ENCODE results near the gene KDM4C.

KDM4C gene

GRCh38 chr9:7211657-7212056 lies 453.9 kb downstream of the KDM4C start:
- Histone ChIP-seq H3K27me3 (no peaks in the 10 kb centered on the region), H3K27ac (no peak overlapping the region), H3K4me3 (no peak overlapping the region), H3K36me3 (no peaks in the 10 kb centered on the region), H3K9me3 (no peaks in the 10 kb centered on the region), H3K4me1 (no peaks in the 10 kb centered on the region)
- DNase-seq, result no peak
- TF ChIP-seq, protein P1, sequence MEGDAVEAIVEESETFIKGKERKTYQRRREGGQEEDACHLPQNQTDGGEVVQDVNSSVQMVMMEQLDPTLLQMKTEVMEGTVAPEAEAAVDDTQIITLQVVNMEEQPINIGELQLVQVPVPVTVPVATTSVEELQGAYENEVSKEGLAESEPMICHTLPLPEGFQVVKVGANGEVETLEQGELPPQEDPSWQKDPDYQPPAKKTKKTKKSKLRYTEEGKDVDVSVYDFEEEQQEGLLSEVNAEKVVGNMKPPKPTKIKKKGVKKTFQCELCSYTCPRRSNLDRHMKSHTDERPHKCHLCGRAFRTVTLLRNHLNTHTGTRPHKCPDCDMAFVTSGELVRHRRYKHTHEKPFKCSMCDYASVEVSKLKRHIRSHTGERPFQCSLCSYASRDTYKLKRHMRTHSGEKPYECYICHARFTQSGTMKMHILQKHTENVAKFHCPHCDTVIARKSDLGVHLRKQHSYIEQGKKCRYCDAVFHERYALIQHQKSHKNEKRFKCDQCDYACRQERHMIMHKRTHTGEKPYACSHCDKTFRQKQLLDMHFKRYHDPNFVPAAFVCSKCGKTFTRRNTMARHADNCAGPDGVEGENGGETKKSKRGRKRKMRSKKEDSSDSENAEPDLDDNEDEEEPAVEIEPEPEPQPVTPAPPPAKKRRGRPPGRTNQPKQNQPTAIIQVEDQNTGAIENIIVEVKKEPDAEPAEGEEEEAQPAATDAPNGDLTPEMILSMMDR (IDR thresholded peaks at IDR 0.05), result no peak
- intact Hi-C loops (cut with DNase I; ENCODE audit: low total_unique reads), result no loop called here

- intact Hi-C loops (cut with DNase I; ENCODE audit: low total_unique reads), result no loop called here
- no peaks in the 10 kb centered on the region for H3K27me3 ChIP-seq
- no peak overlapping the region for H3K4me3 ChIP-seq
- TF ChIP-seq, protein P1 (IDR thresholded peaks at IDR 0.05), result no peak
- no peak overlapping the region for H3K27ac ChIP-seq
- no peaks in the 10 kb centered on the region for H3K4me1 ChIP-seq
- H3K36me3 ChIP-seq, result no peaks in the 10 kb centered on the region
- H3K9me3 ChIP-seq, result no peaks in the 10 kb centered on the region
- no peak for DNase-seq
Measured at GRCh38 chr9:7212101-7212500, 454.3 kb downstream of the KDM4C start.

GRCh38 chr9:7216004-7216841 lies 458.4 kb downstream of the KDM4C start:
- no peaks in the 10 kb centered on the region for H3K4me1 ChIP-seq
- intact Hi-C loops (cut with DNase I; ENCODE audit: low total_unique reads), result no loop called here
- no peak for DNase-seq
- no peak overlapping the region for H3K4me3 ChIP-seq
- H3K9me3 ChIP-seq, result no peaks in the 10 kb centered on the region
- no peak overlapping the region for H3K27ac ChIP-seq
- no peaks in the 10 kb centered on the region for H3K36me3 ChIP-seq
- TF ChIP-seq, protein P1 (IDR thresholded peaks at IDR 0.05), result no peak
- no peaks in the 10 kb centered on the region for H3K27me3 ChIP-seq

- intact Hi-C loops (cut with DNase I; ENCODE audit: low total_unique reads), result no loop called here
- H3K4me1 ChIP-seq, result no peaks in the 10 kb centered on the region
- no peak for DNase-seq
- H3K9me3 ChIP-seq, result no peaks in the 10 kb centered on the region
- TF ChIP-seq, protein P1 (IDR thresholded peaks at IDR 0.05), result no peak
- no peaks in the 10 kb centered on the region for H3K27me3 ChIP-seq
- H3K4me3 ChIP-seq, result no peak overlapping the region
- no peaks in the 10 kb centered on the region for H3K36me3 ChIP-seq
- H3K27ac ChIP-seq, result no peak overlapping the region
Measured at GRCh38 chr9:7223981-7224380, 466.2 kb downstream of the KDM4C start.
